H1 (cell line): Measurements from ENCODE around the gene PFKP. TPM values are rescaled to one million over a fixed set of nuclear protein-coding genes. Genes with fewer than 3 reads are reported as not detected.

Experiments
- CHD7 ChIP-seq: fragments of 300-600 bp; sonication (generic); IDR thresholded peaks from 2 replicates; pipeline ENCODE4 v1.7.1; 2012; ENCODE audit warnings: low read length, moderate library complexity, mild to moderate bottlenecking, inconsistent platforms; ENCODE audit not compliant: insufficient replicate concordance
- KDM1A ChIP-seq: fragments of 200-600, 300-600 bp; sonication (generic); IDR thresholded peaks from 2 replicates; pipeline ENCODE4 v1.7.1; 2016; ENCODE audit warnings: mild to moderate bottlenecking, low read length, borderline replicate concordance
- polyA plus RNA-seq, 7 experiments: library from polyadenylated mRNA; depleted of rRNA in 3 of 7; stranded (reverse) in 5 of 7; unstranded in 2 of 7; fragments of >200 nt in 5 of 7; fragments of 200-250 nt in 2 of 7; gene quantifications; 1 replicate in 5 of 7; 2 replicates in 1 of 7; 4 replicates in 1 of 7; pipeline versions ENCODE4 v1.2.1 to v1.2.3, GENCODE V29; 2011 to 2013; ENCODE audit warnings: missing spikeins in 2 of 7, mixed read lengths in 2 of 7
- total RNA-seq: library from RNA; stranded (reverse); fragmentation: NEBNext Ultra II Directional; extraction: Animal tissue kit (Norgen Biotek cat#: 25700); gene quantifications from 2 replicates; pipeline ENCODE4 v1.2.1, GENCODE V29; 2021

PFKP gene
- total and polyA plus RNA-seq, 2 of the 8 experiments (the other 6 are each of a cell fraction or from before 2014, with no cell fraction given): 51.2 to 128 TPM

GRCh38 chr10:3023892-3024291, 43.5 kb upstream of the PFKP start (continued):
- no peak for TF ChIP-seq CHD7
- peak; percentile 57; the same call in 1 of the 2 replicates for TF ChIP-seq KDM1A
- TF ChIP-seq, all 59 proteins: peak for 1
